GM20000 (cell line): ENCODE results near the gene WASL.
A peak's percentile ranks its signal among the peaks of the same experiment; 100 is the strongest.

Experiments used
- DNase-seq: peaks from one replicate; pipeline ENCODE4 v3.0.0; 2012; ENCODE audit warnings: low spot score
- TF ChIP-seq, protein P1 (sequence below): IDR thresholded peaks from 2 replicates; pipeline ENCODE4 v1.5.1; 2012; ENCODE audit warnings: mild to moderate bottlenecking, control low read depth; ENCODE audit errors: extremely low read depth, missing control alignments

The WASL gene

DNA sequence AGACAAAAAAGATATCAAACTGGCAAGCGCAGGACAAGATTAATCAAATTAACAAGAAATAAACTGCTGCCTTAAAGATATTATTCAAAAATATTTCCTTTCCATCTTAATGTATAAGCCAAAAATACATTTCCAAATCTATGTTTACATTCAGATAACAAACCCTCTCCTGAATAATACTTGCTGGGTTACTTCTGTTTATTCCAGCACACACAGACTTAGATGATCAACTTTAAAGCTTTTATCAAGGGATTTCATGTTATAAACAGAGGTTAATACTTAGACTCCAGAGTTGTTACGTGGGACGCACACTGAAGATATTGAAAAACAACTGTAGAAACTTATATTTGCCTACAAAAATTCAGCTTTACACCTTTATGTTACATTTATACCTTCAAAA lies 59.6 kb downstream of the WASL start:
- DNase-seq: no peak
- TF ChIP-seq, protein P1, sequence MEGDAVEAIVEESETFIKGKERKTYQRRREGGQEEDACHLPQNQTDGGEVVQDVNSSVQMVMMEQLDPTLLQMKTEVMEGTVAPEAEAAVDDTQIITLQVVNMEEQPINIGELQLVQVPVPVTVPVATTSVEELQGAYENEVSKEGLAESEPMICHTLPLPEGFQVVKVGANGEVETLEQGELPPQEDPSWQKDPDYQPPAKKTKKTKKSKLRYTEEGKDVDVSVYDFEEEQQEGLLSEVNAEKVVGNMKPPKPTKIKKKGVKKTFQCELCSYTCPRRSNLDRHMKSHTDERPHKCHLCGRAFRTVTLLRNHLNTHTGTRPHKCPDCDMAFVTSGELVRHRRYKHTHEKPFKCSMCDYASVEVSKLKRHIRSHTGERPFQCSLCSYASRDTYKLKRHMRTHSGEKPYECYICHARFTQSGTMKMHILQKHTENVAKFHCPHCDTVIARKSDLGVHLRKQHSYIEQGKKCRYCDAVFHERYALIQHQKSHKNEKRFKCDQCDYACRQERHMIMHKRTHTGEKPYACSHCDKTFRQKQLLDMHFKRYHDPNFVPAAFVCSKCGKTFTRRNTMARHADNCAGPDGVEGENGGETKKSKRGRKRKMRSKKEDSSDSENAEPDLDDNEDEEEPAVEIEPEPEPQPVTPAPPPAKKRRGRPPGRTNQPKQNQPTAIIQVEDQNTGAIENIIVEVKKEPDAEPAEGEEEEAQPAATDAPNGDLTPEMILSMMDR: no peak

DNA sequence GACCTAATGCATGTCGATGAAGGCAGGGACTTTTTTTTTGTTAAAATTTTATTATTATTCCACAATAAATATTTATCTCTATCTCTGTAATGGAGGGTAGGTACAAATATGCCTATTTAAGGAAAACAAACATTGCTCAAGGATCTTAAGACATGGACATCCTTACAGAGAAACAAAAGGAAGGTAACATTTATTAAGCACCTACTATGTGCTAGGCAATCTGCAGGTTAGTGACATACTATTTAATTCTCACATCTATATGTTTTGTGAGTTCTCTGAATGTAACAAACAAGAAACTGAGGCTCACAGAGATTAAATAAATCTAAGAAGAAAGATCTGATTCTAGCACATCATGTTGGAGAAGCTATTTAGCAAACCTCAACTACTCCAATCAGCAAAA lies 61.1 kb downstream of the WASL start:
- TF ChIP-seq, protein P1: no peak
- no peak for DNase-seq

DNA sequence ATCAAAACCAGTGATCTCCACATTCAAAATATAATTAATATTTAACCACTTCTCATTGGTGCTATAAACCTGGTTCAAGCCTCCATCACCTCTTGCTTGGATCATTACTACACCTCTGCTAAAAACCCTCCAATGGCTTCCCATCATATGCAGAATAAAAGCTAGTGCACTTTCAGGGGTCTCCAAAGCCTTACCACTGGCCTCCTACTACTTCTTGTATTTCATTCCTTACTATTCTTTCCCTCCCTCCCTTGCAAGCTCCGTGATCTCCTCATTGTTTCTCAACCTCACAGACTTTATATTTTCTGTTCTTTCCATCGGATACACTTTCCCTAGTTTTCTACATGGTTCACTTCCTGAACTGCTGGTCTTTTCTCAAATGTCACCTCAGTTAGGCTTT lies 61.6 kb downstream of the WASL start:
- TF ChIP-seq, protein P1: no peak
- no peak for DNase-seq

DNA sequence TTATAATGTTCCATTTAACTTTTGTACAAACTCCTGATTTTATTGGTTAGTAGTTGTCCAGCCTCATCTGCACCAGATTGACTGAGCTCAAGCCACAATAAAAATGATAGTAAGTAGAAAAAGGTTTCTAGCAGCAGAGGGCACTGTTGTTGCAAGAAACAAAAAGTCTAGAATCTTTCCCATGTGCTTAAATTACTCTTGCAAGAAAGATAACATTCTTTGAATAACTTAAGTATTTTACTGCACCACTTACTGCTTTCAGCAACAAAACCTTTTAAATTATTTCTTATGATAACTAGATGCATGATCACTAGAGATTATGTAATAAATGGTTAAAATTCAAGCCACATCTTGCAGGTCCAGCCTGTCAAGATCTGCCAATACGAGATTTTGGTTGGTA lies 66.1 kb downstream of the WASL start:
- DNase-seq: peak; percentile 22
- TF ChIP-seq, protein P1: no peak

DNA sequence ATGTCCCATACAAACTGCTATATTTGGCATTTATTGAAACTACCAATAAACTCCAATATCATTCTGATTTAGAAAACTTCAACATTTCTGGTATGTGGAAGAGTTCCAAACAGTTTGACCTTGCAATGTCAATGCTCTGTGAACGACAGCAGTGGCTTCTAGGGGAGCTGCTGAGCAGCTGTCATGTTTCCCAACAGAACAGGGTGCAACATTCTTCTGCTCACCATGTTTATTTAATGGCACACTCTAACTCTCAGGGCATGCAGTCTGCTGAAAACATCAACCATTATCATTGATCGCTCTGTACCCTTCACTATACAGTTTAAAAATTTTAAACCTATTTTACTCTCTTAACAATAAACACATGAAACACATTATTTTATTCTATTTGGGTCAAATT lies 67.2 kb downstream of the WASL start:
- no peak for DNase-seq
- TF ChIP-seq, protein P1: no peak

DNA sequence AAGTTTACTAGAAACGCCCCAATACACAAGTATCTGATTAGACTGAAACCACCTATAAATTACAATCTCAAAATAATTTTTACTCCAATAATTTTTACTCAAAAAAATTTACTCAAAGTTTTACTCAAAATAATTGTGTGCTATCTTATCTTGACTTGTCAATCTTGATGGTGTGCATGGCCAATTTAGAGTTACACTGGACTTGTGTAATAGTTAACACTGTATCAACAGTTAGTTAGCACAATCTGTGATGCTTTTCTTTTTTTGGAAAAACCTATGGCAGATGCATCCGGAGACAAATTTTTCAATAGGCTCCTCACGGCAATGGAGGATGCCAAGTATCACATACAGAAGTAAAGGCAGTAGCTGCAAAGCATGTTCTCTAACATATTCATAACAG lies 68.2 kb downstream of the WASL start:
- DNase-seq: no peak
- TF ChIP-seq, protein P1: no peak

DNA sequence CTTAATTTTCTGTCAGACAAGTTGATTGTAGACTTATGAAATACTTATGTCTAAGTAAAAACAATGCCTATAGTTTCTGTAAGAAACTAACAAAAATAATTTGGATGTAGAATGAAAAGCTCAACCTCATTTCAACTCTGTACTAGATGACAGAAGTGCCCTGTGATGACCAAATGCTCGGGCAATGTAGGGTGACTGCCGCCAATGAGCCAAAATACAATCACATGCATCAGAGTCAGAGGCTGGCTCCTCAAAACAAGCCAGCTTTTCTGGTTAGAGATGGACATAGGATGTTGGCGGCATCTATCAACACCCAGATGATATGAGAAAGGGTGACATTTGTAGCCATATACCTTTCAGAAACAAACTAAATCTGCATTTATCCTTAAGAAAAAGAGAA lies 69.2 kb downstream of the WASL start:
- DNase-seq: no peak
- TF ChIP-seq, protein P1: no peak
